HEK293T (cell line): ENCODE results near the gene SLC30A1.

Source experiments
- CTCF ChIA-PET: fragments of 350-600 bp; formaldehyde crosslinking; extraction: SDS; loops from one replicate; lab custom pipeline; 2021; ENCODE audit warnings: antibody characterized with exemption, inconsistent platforms; lab: Yijun Ruan, JAX
- POLR2A ChIA-PET: fragments of 350-600 bp; formaldehyde crosslinking; extraction: SDS; loops from one replicate; lab custom pipeline; 2020; ENCODE audit warnings: antibody characterized with exemption, inconsistent platforms; lab: Yijun Ruan, JAX
- DNase-seq: peaks from one replicate; pipeline ENCODE4 v3.0.0; 2012; ENCODE audit warnings: mixed read lengths; ENCODE audit errors: extremely low spot score
- ARNT ChIP-seq: fragments of 450-650 bp; IDR thresholded peaks from 2 replicates; pipeline ENCODE4 v1.6.1; 2017; ENCODE audit warnings: mild to moderate bottlenecking
- BHLHE40 ChIP-seq: fragments of 450-650 bp; IDR thresholded peaks from 2 replicates; pipeline ENCODE4 v1.6.1; 2016; ENCODE audit warnings: mild to moderate bottlenecking, moderate library complexity, borderline replicate concordance
- CTBP1 ChIP-seq: fragments of 450-650 bp; IDR thresholded peaks from 2 replicates; pipeline ENCODE4 v1.6.1; 2016; ENCODE audit warnings: borderline replicate concordance
- ELF4 ChIP-seq: fragments of 450-650 bp; IDR thresholded peaks from 2 replicates; pipeline ENCODE4 v1.6.1; 2017; ENCODE audit warnings: antibody characterized with exemption
- FOXA1 ChIP-seq: fragments of 450-650 bp; IDR thresholded peaks from 2 replicates; pipeline ENCODE4 v1.6.1; 2016; ENCODE audit warnings: mild to moderate bottlenecking
- FOXK2 ChIP-seq: fragments of 450-650 bp; IDR thresholded peaks from 2 replicates; pipeline ENCODE4 v1.6.1; 2016; ENCODE audit warnings: mild to moderate bottlenecking
- FOXM1 ChIP-seq: fragments of 450-650 bp; IDR thresholded peaks from 2 replicates; pipeline ENCODE4 v1.6.1; 2017; ENCODE audit warnings: mild to moderate bottlenecking, borderline replicate concordance
- HDGF ChIP-seq: fragments of 450-650 bp; IDR thresholded peaks from 2 replicates; pipeline ENCODE4 v1.6.1; 2017; ENCODE audit warnings: antibody characterized with exemption, borderline replicate concordance
- L3MBTL2 ChIP-seq: fragments of 450-650 bp; conservative IDR thresholded peaks from 2 replicates; pipeline ENCODE4 v1.6.1; 2016; ENCODE audit warnings: mild to moderate bottlenecking
- LEF1 ChIP-seq: fragments of 450-650 bp; IDR thresholded peaks from 2 replicates; pipeline ENCODE4 v1.6.1; 2017; ENCODE audit warnings: mild to moderate bottlenecking, borderline replicate concordance
- NFRKB ChIP-seq: fragments of 450-650 bp; IDR thresholded peaks from 2 replicates; pipeline ENCODE4 v1.6.1; 2016; ENCODE audit warnings: mild to moderate bottlenecking, moderate library complexity
- SP1 ChIP-seq: fragments of 450-650 bp; IDR thresholded peaks from 2 replicates; pipeline ENCODE4 v1.6.1; 2017
- SUZ12 ChIP-seq: fragments of 450-650 bp; IDR thresholded peaks from 2 replicates; pipeline ENCODE4 v1.6.1; 2016; ENCODE audit warnings: mild to moderate bottlenecking
- TARDBP ChIP-seq: fragments of 450-650 bp; IDR thresholded peaks from 2 replicates; pipeline ENCODE4 v1.6.1; 2016
- ZNF384 ChIP-seq: fragments of 450-650 bp; IDR thresholded peaks from 2 replicates; pipeline ENCODE4 v1.6.1; 2016
- TF ChIP-seq, protein P1 (sequence below): fragments of 450-650 bp; IDR thresholded peaks from 2 replicates; pipeline ENCODE4 v1.6.1; 2016

The SLC30A1 gene

GRCh38 chr1:211605603-211606331 lies 26.8 kb upstream of the SLC30A1 start:
- no peak for TF ChIP-seq ARNT
- no peak for TF ChIP-seq ZNF384
- TF ChIP-seq, protein P1, sequence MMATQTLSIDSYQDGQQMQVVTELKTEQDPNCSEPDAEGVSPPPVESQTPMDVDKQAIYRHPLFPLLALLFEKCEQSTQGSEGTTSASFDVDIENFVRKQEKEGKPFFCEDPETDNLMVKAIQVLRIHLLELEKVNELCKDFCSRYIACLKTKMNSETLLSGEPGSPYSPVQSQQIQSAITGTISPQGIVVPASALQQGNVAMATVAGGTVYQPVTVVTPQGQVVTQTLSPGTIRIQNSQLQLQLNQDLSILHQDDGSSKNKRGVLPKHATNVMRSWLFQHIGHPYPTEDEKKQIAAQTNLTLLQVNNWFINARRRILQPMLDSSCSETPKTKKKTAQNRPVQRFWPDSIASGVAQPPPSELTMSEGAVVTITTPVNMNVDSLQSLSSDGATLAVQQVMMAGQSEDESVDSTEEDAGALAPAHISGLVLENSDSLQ, result no peak
- no peak for TF ChIP-seq FOXM1
- no peak for TF ChIP-seq NFRKB
- no peak for TF ChIP-seq SP1
- no peak for TF ChIP-seq BHLHE40
- no peak for DNase-seq
- ChIA-PET CTCF (interaction anchor here (0.7 to 1.0 kb wide), 2 partner anchors 19 to 49 kb away, joined by 3 to 4 read pairs; no protein-coding TSS in a partner anchor), POLR2A (no interaction called here)

DNA sequence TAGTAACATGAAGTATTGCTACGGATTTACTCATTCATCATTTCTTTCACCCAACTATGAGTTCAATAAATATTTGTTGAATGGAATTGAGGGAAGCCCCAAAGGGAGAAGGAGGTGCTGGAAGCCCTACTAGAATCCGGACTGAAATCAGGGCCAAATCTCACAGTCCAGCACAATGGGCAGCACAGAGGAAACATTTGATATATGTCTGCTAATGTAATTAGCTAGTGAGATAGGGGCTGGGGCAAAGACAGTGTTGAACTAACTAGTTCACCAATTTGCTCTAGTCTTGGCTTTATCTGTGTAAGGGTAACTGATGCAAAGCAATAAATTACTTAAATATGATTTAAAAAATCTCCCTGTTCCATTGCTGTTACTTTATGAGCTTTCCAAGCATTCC lies 26.1 kb upstream of the SLC30A1 start:
- POLR2A ChIA-PET, result no interaction called here
- CTCF ChIA-PET, result no interaction called here

DNA sequence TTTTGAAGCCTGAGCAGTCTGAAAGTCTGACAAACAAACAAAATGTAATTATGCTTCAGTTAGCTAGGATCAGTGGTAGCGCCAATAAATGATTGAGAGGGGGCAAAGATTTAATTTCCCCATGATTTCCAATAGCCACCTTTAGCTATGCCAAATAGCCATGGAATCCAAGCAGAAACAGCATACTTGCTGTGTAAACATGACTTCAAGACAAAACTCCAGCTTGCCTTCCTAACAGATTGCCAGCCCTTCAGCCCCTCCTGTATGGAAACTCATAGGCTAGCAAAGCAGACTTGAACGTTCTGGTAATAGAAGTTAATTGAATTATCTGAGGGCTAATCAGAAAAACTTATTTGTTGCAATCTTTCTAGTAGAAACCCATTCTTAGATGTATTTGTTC lies 25.6 kb upstream of the SLC30A1 start:
- POLR2A ChIA-PET, result no interaction called here
- CTCF ChIA-PET, result no interaction called here

More for the DNA sequence above, 26.1 kb upstream of the SLC30A1 start:
- no peak for DNase-seq
- no peak for TF ChIP-seq L3MBTL2
- no peak for TF ChIP-seq SP1
- TF ChIP-seq LEF1, result no peak

DNA sequence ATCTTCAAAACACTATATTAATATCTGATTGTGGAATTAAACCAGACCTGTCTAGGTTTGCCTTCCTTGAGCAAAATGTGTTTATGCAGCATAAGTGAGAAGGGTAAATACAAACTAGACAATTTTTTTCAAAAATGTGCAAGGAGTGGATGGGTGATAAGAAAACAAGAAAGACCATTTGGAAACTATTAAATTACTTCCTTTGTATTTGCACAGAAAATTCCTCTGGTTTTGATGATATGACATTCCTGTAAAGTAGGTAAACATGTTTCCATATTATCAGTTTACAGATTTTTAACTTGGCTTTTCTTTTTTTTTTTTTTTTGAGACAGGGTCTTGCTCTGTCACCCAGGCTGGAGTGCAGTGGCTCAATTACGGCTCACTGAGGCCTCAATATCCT lies 24.8 kb upstream of the SLC30A1 start:
- ChIA-PET POLR2A (interaction anchor here (1.0 kb wide), 1 partner anchor 12 kb away, joined by 4 read pairs; no protein-coding TSS in a partner anchor), CTCF (no interaction called here)
- no peak for DNase-seq
- TF ChIP-seq FOXM1, result no peak
- TF ChIP-seq NFRKB, result no peak
- TF ChIP-seq, protein P1, result no peak
- no peak for TF ChIP-seq BHLHE40
- no peak for TF ChIP-seq HDGF
- no peak for TF ChIP-seq ARNT

More for the DNA sequence above, 25.6 kb upstream of the SLC30A1 start:
- DNase-seq, result no peak
- TF ChIP-seq, protein P1, result no peak
- no peak for TF ChIP-seq FOXK2
- no peak for TF ChIP-seq L3MBTL2
- TF ChIP-seq HDGF, result no peak
- no peak for TF ChIP-seq ELF4
- TF ChIP-seq ZNF384, result no peak
- TF ChIP-seq SP1, result no peak
- TF ChIP-seq TARDBP, result no peak
- no peak for TF ChIP-seq LEF1
- no peak for TF ChIP-seq BHLHE40
- no peak for TF ChIP-seq CTBP1

- ChIA-PET CTCF (interaction anchor here (0.6 kb wide), 1 partner anchor 345 kb away, joined by 5 read pairs; no protein-coding TSS in a partner anchor), POLR2A (interaction anchor here (1.0 kb wide), 1 partner anchor 12 kb away, joined by 4 read pairs; no protein-coding TSS in a partner anchor)
- DNase-seq, result no peak
- no peak for TF ChIP-seq BHLHE40
- TF ChIP-seq NFRKB, result no peak
- no peak for TF ChIP-seq FOXA1
- no peak for TF ChIP-seq LEF1
- TF ChIP-seq TARDBP, result no peak
- TF ChIP-seq, protein P1, result no peak
- TF ChIP-seq FOXM1, result no peak
- TF ChIP-seq FOXK2, result no peak
- TF ChIP-seq SUZ12, result no peak
- no peak for TF ChIP-seq CTBP1
- no peak for TF ChIP-seq HDGF
- no peak for TF ChIP-seq ELF4
These were observed 24.3 kb upstream of the SLC30A1 start for GRCh38 chr1:211603191-211603701.

DNA sequence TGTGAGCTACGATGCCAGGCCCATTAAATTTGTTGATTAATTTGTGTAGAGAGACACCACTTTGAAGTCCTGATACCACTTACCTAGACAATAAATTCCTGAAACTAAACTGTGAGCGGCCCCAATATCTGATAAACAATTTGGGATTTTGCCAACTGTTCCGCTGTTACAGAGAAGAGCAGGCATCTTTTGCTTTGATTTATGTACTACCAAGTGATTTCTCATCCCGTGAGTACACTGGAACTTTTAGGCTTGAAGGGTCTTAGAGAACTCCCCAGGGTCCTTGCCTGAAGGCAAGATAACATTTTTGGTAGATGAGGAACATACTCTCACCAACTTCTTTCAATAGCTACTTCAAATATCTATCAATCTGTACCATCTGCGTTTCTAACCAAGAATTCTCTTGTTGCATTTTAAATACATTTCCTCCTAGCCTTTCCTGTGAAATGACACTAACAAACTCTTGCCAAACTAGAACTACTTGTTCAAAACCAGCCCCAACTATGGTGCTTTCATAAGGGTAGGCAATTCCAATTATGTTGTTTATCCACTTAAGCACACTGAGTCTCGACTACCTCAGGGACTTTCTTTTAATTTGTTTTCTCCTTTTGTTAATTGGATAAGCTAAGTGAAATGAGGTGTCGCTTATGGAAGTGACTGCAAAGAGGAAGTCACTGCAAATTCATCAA lies 23.2 kb upstream of the SLC30A1 start:
- no peak for TF ChIP-seq SUZ12
- no peak for TF ChIP-seq NFRKB
- TF ChIP-seq FOXK2, result no peak
- no peak for TF ChIP-seq FOXA1
- no peak for TF ChIP-seq ELF4
- no peak for TF ChIP-seq BHLHE40
- TF ChIP-seq CTBP1, result no peak
- TF ChIP-seq HDGF, result no peak
- TF ChIP-seq, protein P1, result no peak
- TF ChIP-seq FOXM1, result no peak
- no peak for TF ChIP-seq ARNT
- TF ChIP-seq LEF1, result no peak
- no peak for TF ChIP-seq TARDBP
- ChIA-PET CTCF (no interaction called here), POLR2A (no interaction called here)
- no peak for DNase-seq
